HG03095 (cell line): Measurements from ENCODE around the gene RPL18.

Experiments
- ATAC-seq: cut with Tn5 transposase; IDR thresholded peaks from one replicate; pipeline ENCODE4 v1.9.1; 2021; ENCODE audit warnings: moderate library complexity; ENCODE audit not compliant: unreplicated experiment

Gene RPL18

GRCh38 chr19:48614436-48615230, 4.3 kb downstream of the RPL18 start, which contains the start of gene FAM83E:
Gene FAM83E, minus strand, starts transcription at chr19:48615076. Its CDS starts 1,704 bp downstream, at chr19:48613372.
- no peak for ATAC-seq

- ATAC-seq: no peak
Measured at GRCh38 chr19:48613852-48614435, 5.0 kb downstream of the RPL18 start.

GRCh38 chr19:48613024-48613851, 5.7 kb downstream of the RPL18 start:
- no peak for ATAC-seq

GRCh38 chr19:48611872-48612271, 7.1 kb downstream of the RPL18 start:
- ATAC-seq: no peak

GRCh38 chr19:48609571-48610108, 9.3 kb downstream of the RPL18 start:
- no peak for ATAC-seq

- ATAC-seq: no peak
Measured at GRCh38 chr19:48608798-48609263, 10.1 kb downstream of the RPL18 start.

- ATAC-seq: no peak
Measured at GRCh38 chr19:48607359-48607755, 11.6 kb downstream of the RPL18 start.

GRCh38 chr19:48606463-48607358, 12.3 kb downstream of the RPL18 start, which contains the start of gene SPACA4:
Gene SPACA4, plus strand, starts transcription at chr19:48606742. Its CDS starts 237 bp downstream, at chr19:48606979.
- no peak for ATAC-seq

GRCh38 chr19:48603850-48604249, 15.1 kb downstream of the RPL18 start:
- ATAC-seq: no peak

GRCh38 chr19:48603449-48603848, 15.5 kb downstream of the RPL18 start:
- no peak for ATAC-seq

- ATAC-seq: no peak
Measured at GRCh38 chr19:48603001-48603400, 16.0 kb downstream of the RPL18 start.

- ATAC-seq: no peak
Measured at GRCh38 chr19:48600679-48601417, 18.1 kb downstream of the RPL18 start.

- no peak for ATAC-seq
Measured at GRCh38 chr19:48598996-48599700, 19.8 kb downstream of the RPL18 start.

GRCh38 chr19:48596679-48597465, 22.1 kb downstream of the RPL18 start:
- no peak for ATAC-seq

- no peak for ATAC-seq
Measured at GRCh38 chr19:48596237-48596636, 22.7 kb downstream of the RPL18 start.

GRCh38 chr19:48595833-48596232, 23.1 kb downstream of the RPL18 start:
- no peak for ATAC-seq

- ATAC-seq: no peak
Measured at GRCh38 chr19:48595171-48595570, 23.8 kb downstream of the RPL18 start.

GRCh38 chr19:48591021-48591420, 28.0 kb downstream of the RPL18 start:
- ATAC-seq: no peak
